Mesothelial cell of epicardium (in vitro differentiated cells): ENCODE results near the gene PRM3. TPM values are rescaled to one million over a fixed set of nuclear protein-coding genes. Genes with fewer than 3 reads are reported as not detected.
"Not testable (repeated sequence)": the region's sequence is repeated elsewhere in the genome, so short reads cannot be mapped to it uniquely, and the experiment has no call there.

ENCODE experiments used
- DNase-seq, 2 experiments: peaks; one replicate each; pipeline ENCODE4 v3.0.0; 2021; ENCODE audit warnings: low spot score in 2 of 2; ENCODE audit not compliant: unreplicated experiment in 2 of 2
- H3K27ac Mint-ChIP-seq: 2 replicates; pipeline ENCODE4 v1.8.0; 2021; ENCODE audit warnings: mixed read lengths
- H3K27me3 Mint-ChIP-seq: 2 replicates; pipeline ENCODE4 v1.8.0; 2021; ENCODE audit warnings: low read depth, mixed read lengths
- H3K36me3 Mint-ChIP-seq: 2 replicates; pipeline ENCODE4 v1.8.0; 2021; ENCODE audit warnings: mixed read lengths
- H3K4me1 Mint-ChIP-seq: 2 replicates; pipeline ENCODE4 v1.8.0; 2021; ENCODE audit warnings: mixed read lengths
- H3K4me3 Mint-ChIP-seq: 2 replicates; pipeline ENCODE4 v1.8.0; 2021; ENCODE audit warnings: mild to moderate bottlenecking, moderate library complexity, mixed read lengths
- H3K9me3 Mint-ChIP-seq: 2 replicates; pipeline ENCODE4 v1.8.0; 2021; ENCODE audit warnings: mixed read lengths
- total RNA-seq: library from RNA; stranded (reverse); gene quantifications from 3 replicates; pipeline ENCODE4 v1.2.1, GENCODE V29; 2021
- TF ChIP-seq, protein P1 (sequence below): fragments of 200-600 bp; sonication (generic); IDR thresholded peaks from one replicate; pipeline ENCODE4 v1.5.0; 2021; ENCODE audit warnings: antibody characterized with exemption; ENCODE audit not compliant: unreplicated experiment

Gene PRM3
- total RNA-seq, 1 donor from 2014 or later = not detected

DNA sequence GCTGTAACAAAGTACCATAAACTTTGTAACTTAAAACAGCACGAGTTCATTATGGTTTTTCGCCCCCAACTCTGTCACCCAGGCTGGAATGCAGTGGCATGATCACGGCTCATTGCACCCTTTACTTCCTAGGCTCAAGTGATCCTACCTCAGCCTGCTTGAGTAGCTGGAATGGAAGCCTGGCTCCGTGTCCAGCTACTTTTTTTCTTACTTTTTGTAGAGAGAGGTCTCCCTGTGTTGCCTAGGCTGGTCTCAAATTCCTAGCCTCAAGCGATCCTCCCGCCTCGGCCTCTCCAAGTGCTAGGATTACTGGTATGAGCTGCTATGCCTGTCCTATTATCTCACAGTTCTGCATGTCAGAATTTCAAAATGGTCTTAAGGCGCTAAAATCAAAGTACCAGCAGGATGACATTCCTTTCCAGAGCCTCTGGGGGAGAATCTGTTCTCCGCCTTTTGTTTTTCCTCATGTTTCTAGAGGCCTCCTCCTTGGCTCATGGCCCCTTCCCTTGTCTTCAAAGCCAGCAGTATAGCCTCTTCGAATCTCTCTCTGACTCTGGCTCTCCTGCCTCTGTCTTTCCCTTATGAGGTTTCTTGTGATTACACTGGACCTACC, 17.8 kb upstream of the PRM3 start:
- Mint-ChIP-seq H3K36me3 (no peaks in the 10 kb centered on the region), H3K9me3 (no peaks in the 10 kb centered on the region), H3K27me3 (no peaks in the 10 kb centered on the region), H3K4me3 (no peak overlapping the region), H3K27ac (peak overlapping the region; percentile 68), H3K4me1 (peaks cover 13% of the 10 kb centered on the region)
- no peak for DNase-seq
- TF ChIP-seq, protein P1, sequence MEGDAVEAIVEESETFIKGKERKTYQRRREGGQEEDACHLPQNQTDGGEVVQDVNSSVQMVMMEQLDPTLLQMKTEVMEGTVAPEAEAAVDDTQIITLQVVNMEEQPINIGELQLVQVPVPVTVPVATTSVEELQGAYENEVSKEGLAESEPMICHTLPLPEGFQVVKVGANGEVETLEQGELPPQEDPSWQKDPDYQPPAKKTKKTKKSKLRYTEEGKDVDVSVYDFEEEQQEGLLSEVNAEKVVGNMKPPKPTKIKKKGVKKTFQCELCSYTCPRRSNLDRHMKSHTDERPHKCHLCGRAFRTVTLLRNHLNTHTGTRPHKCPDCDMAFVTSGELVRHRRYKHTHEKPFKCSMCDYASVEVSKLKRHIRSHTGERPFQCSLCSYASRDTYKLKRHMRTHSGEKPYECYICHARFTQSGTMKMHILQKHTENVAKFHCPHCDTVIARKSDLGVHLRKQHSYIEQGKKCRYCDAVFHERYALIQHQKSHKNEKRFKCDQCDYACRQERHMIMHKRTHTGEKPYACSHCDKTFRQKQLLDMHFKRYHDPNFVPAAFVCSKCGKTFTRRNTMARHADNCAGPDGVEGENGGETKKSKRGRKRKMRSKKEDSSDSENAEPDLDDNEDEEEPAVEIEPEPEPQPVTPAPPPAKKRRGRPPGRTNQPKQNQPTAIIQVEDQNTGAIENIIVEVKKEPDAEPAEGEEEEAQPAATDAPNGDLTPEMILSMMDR = no peak

DNA sequence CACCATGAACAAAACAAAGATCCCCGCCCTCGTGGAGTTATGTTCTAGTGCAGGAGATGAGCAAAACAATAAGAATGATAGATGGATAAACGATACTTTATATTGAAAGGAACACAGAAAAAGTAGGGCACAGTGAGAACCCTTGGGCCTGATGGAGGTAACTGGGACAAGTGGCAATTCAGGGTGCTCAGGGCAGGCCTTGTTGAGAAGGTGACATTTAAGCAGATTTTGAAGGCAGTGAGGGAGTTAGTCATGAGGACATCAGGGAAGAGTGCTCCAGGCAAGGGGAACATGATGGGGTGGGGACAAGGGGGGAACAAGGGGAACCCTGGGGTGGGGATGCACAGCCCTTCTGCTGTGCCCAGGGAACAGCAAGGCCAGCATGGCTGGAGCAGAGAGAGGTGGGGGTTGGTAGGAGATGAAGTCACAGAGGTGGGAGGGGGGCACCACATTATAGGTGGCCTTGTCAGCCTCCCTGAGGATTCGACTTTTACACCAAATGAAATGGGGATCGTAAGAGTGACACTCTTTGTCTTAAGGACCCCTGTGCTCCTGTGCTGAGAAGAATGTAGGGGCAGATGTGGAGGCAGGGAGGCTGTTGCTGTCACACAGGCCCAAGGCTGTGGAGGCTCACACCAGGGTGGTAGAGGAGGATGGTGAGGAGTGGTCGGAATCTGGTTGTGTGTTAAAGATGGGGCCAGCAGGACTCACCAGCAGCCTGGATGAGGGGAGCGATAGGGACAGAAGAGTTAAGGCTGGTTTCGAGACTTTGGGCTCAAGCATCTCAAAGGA, 16.9 kb upstream of the PRM3 start:
- H3K36me3 Mint-ChIP-seq = no peaks in the 10 kb centered on the region
- peaks cover 13% of the 10 kb centered on the region for H3K4me1 Mint-ChIP-seq
- H3K9me3 Mint-ChIP-seq = no peaks in the 10 kb centered on the region
- DNase-seq = no peak
- H3K27me3 Mint-ChIP-seq = no peaks in the 10 kb centered on the region
- no peak overlapping the region for H3K27ac Mint-ChIP-seq
- TF ChIP-seq, protein P1 = no peak
- H3K4me3 Mint-ChIP-seq = no peak overlapping the region

DNA sequence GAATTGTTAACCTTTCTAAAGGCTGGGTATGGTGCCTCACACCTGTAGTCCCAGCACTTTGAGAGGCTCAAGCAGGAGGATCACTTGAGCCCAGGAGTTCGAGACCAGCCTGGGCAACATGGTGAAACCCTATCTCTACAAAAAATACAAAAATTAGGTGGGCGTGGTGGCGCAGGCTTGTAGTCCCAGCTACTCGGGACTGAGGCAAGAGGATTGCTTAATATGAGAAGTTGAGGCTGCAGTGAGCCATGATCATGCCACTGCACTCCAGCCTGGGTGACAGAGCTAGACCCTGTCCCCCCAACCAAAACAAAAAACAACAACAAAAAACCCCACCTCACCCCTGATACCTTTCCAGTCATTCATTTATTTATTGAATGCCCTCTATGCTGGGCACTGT, 16.3 kb upstream of the PRM3 start:
- H3K27ac Mint-ChIP-seq, H3K9me3 Mint-ChIP-seq, H3K36me3 Mint-ChIP-seq, DNase-seq, H3K4me3 Mint-ChIP-seq, H3K27me3 Mint-ChIP-seq: not testable (repeated sequence)
- H3K4me1 Mint-ChIP-seq = peaks cover 13% of the 10 kb centered on the region

DNA sequence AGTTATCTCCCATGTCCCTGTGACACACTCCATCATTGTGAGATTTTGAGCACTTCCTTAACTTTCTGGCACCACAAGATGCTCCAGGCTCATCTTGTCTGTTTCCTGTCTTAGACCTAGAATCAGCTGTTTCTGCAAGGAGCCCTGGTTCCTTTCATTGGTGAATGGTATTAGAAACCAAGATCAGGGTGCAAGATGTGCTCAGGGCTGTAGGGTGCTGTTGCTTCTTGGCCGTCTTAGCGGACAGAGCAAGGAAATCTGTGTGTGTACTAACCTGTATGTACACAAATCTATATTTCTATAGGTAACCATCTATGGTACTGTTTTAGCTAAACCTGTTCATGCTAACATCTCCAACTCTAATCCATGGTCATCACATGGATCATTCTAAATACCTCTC, 15.8 kb upstream of the PRM3 start:
- no peak for DNase-seq
- no peak overlapping the region for H3K27ac Mint-ChIP-seq
- H3K9me3 Mint-ChIP-seq = no peaks in the 10 kb centered on the region
- no peaks in the 10 kb centered on the region for H3K36me3 Mint-ChIP-seq
- H3K4me1 Mint-ChIP-seq = peaks cover 13% of the 10 kb centered on the region
- TF ChIP-seq, protein P1 = no peak
- no peaks in the 10 kb centered on the region for H3K27me3 Mint-ChIP-seq
- no peak overlapping the region for H3K4me3 Mint-ChIP-seq

DNA sequence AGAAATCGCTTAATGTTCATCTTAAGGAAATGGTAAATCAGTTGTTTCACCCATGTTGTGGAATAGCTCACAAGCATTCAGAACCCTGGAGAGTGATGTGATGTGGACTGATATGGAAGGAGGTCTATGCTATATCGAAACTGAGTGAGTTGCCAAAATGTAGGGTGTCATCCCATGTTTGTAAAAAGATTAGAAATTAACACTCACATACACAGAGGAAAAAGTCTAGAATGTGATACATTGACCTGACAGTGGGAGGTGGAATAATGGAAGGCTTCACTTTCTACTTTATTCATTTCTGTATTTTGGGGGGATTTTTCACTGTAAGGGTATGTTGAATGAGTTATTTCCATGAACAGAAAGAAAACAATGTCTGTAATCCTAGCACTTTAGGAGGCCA, 12.4 kb upstream of the PRM3 start:
- TF ChIP-seq, protein P1 = no peak
- Mint-ChIP-seq H3K4me1 (peaks cover 3% of the 10 kb centered on the region), H3K27me3 (no peaks in the 10 kb centered on the region), H3K9me3 (no peaks in the 10 kb centered on the region), H3K4me3 (no peak overlapping the region), H3K27ac (no peak overlapping the region), H3K36me3 (no peaks in the 10 kb centered on the region)
- DNase-seq = no peak

DNA sequence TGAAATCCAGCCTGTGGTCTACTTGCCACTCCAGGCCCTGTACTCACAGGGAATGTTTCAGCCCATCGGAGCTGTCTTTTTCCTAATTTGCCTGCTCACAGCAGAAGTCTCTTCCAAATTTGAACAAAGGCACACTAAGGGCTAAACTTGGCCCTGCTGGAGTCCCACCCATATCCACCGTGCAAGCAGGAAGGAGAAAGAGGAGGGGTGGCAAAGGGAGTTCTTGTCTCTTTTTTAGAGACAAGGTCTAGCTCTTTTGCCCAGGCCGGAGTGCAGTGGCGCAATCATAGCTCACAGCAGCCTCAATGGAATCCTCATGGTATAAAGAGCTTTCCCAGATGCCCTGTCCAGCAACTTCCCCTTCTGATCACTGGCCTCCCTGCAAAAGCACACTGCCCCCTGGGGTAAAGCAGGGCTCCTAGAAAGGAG, 10.4 kb upstream of the PRM3 start:
- Mint-ChIP-seq H3K36me3 (no peaks in the 10 kb centered on the region), H3K4me1 (peaks cover 4% of the 10 kb centered on the region), H3K27ac (no peak overlapping the region), H3K4me3 (no peak overlapping the region), H3K9me3 (no peaks in the 10 kb centered on the region), H3K27me3 (no peaks in the 10 kb centered on the region)
- DNase-seq = no peak
- TF ChIP-seq, protein P1 = no peak
